Astrocyte of the cerebellum (primary cell): ENCODE data around the gene XK.

Experiments
- DNase-seq: peaks from one replicate; pipeline ENCODE4 v3.0.0-alpha.2; 2011; ENCODE audit warnings: low read depth
- H3K4me3 ChIP-seq: 2 replicates; pipeline ENCODE4 v1.5.1; 2011; ENCODE audit warnings: mild to moderate bottlenecking, low read depth, low read length, moderate library complexity
- in situ Hi-C: cut with HindIII; loops from 2 replicates; pipeline ENCODE4 v1.10.0; 2017; ENCODE audit warnings: low sequenced_read_pairs
- TF ChIP-seq, protein P1 (sequence below): IDR thresholded peaks from 2 replicates; pipeline ENCODE4 v1.5.1; 2012; ENCODE audit warnings: low read length, low read depth, moderate library complexity, mild to moderate bottlenecking; ENCODE audit errors: missing control alignments

The XK gene

DNA sequence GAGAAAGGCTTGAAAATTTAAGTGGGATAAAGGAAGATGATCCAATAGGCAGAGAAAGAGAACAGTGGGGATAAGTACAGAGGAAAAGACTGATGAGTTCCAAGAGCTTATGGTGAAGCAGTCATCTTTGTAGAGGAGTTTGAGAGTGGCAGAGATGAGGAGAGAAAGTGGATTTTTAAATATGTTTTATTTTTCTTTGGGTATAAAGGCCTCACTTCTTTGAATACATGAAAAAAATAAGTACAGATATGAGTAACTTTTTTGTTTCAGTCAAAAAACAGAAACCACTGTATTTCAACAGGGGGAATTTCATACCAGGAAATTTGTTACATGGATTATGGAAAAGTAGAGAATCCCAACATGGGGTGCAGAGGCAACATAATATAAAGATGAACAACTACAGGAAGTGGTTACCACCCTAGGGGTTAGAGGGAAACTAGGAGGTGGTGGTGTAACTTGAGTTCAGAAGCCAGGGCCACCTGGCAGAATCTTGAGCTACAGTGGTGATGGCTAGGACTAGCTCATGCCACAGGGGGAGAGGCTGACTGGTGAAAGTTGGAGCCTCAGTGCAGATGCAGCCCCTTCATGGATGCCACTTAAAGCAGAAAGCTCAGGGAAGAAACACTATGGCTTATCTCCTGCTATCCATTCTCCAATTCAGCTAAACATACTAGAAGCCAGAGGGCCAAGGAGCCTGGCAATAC, 90.8 kb downstream of the XK start:
- TF ChIP-seq, protein P1, sequence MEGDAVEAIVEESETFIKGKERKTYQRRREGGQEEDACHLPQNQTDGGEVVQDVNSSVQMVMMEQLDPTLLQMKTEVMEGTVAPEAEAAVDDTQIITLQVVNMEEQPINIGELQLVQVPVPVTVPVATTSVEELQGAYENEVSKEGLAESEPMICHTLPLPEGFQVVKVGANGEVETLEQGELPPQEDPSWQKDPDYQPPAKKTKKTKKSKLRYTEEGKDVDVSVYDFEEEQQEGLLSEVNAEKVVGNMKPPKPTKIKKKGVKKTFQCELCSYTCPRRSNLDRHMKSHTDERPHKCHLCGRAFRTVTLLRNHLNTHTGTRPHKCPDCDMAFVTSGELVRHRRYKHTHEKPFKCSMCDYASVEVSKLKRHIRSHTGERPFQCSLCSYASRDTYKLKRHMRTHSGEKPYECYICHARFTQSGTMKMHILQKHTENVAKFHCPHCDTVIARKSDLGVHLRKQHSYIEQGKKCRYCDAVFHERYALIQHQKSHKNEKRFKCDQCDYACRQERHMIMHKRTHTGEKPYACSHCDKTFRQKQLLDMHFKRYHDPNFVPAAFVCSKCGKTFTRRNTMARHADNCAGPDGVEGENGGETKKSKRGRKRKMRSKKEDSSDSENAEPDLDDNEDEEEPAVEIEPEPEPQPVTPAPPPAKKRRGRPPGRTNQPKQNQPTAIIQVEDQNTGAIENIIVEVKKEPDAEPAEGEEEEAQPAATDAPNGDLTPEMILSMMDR: no peak
- in situ Hi-C loops: no loop called here
- H3K4me3 ChIP-seq: no peak overlapping the region
- no peak for DNase-seq

DNA sequence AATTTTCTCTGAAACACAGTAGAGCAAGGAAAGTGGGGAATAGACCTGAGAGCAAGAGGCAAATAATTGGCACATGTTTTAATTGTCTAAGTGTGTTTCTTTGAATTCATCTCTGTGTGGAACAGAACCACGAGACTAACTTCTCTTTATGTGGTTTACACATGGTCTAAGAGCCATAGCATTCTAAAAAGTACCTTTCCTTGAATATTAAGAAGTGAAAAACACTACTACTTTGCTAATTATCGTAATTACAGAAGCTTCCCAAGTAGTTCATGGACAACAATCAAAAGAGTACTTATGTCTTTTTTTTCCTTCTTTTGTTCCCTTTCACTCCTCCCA, 91.4 kb downstream of the XK start:
- H3K4me3 ChIP-seq: no peak overlapping the region
- in situ Hi-C loops: no loop called here
- DNase-seq: no peak
- TF ChIP-seq, protein P1: no peak

DNA sequence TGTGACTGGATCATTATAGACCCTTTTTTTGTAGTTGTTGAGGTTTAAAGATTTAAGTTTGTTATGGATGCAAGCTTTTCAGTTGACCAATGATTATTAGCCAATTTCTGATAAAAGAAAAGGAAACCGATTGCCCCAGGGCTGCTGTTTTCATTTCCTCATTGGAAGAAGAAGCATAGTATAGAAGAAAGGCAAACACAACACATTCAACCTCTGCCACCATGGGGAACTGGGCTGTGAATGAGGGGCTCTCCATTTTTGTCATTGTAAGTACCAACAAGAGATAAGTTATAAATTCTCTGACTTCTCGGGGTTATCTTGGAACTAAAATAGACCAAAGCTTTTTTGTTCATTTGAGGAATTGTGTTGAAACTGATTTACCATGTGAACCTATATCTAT, 94.3 kb downstream of the XK start, which contains the start of gene CYBB:
Gene CYBB, plus strand, starts transcription at position 203 of the 400 bp plus-strand sequence. Its CDS starts 19 bp downstream, at position 222.
- H3K4me3 ChIP-seq: no peak within 1 kb of the TSS
- TF ChIP-seq, protein P1: no peak
- no peak for DNase-seq
- in situ Hi-C loops: no loop called here

DNA sequence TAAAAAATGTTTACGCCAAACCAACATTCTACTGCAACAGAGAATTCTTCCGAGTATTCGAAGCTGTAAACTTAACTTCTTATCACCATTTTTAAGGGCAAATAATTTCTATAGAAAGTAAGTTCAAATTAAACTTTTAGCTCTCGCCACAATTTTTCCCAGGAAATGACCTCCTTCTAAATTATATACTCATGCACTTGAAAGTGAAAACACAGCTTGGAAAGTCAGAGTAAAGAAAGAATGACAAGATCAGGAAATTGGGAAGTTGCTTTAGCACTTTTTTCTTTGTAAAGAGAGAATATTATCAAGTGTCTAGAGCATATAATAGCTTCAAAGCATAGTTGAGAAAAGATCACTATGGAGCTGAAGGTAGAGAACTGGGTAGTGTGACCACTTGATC, 95.5 kb downstream of the XK start:
- no peak overlapping the region for H3K4me3 ChIP-seq
- in situ Hi-C loops: no loop called here
- no peak for DNase-seq
- TF ChIP-seq, protein P1: no peak
